Stimulated activated CD4-positive, alpha-beta T cell treated with anti-CD3 and anti-CD28 coated beads, Interleukin-4, amount 100 ng/mL, for 24 hours (primary cell): ENCODE measurements around the gene TCEA3.

Experiments
- DNase-seq: peaks from one replicate; pipeline ENCODE4 v3.0.0-alpha.2; 2020

Gene TCEA3

DNA sequence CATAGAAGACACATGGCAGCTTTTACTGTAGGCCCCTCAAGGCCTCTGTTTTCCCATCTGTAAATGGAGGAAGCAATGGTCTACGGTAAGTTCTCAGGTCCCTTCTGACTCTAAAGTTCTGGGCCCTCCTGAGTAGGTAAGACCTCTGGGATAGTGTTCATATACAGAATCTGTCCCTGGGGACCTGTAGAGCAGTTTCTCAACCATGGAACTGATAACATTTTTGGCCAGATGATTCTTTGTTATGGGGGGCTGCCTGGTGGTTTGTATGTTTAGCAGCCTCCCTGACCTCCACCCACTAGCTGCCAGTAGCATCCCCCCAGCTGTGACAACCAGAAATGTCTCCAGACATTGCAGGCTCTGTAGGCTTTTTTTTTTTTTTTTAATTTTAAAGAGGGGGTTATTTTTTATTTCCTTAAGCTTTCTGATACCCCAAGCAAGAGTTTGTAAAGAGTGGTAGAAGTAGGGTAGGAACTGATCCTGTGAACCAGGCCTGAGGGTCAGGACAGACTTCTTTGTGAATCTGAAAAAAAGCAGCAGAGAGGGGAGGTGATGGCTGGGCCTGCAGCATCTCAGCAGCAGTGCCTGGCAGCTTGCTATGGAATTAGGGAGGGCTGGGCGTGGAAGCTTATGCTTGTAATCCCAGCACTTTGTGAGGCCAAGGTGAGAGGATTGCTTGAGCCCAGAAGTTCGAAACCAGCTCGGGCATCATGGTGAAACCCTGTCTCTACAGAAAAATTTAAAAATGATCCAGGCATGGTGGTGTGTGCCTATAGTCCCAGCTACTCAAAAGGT, 20.2 kb upstream of the TCEA3 start:
- no peak for DNase-seq

DNA sequence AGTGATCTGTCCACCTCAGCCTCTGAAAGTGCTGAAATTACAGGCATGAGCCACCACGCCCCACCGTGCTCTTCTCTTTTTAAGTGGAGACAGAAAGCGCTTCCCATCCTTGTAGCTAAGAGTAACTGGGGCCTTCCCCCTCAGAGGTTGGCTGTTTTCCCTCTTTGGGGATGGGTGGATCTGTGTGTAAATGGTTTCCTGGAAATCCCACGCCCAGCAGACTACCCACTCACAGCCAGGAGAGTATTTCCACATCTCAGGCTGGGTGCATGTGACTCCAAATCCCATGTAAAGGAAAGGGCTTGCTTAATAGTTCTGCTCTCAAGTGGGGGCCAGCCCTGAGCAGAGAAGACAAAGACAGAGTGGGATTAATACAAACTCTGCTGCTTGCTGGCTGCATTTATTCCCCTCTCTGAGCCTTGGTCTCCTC, 19.6 kb upstream of the TCEA3 start:
- no peak for DNase-seq

DNA sequence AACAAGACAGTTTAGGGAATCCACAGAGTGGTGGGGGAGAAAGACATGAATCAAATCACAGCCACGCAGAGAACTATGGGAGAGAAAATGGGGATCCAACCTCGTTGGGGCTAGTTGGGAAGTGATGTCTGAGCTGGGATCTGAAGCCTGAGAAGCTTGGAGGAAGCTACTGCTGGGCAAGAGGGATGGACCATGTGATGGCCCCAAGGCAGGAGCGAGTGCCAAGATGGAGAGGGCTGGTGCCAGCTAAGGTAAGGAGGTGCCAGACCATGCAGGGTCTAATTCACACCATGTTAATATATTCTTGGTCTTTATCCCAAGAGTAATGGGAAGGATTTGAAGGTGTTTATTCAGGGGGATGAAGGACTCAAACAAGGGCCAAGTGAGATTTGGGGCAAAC, 18.2 kb upstream of the TCEA3 start:
- no peak for DNase-seq

DNA sequence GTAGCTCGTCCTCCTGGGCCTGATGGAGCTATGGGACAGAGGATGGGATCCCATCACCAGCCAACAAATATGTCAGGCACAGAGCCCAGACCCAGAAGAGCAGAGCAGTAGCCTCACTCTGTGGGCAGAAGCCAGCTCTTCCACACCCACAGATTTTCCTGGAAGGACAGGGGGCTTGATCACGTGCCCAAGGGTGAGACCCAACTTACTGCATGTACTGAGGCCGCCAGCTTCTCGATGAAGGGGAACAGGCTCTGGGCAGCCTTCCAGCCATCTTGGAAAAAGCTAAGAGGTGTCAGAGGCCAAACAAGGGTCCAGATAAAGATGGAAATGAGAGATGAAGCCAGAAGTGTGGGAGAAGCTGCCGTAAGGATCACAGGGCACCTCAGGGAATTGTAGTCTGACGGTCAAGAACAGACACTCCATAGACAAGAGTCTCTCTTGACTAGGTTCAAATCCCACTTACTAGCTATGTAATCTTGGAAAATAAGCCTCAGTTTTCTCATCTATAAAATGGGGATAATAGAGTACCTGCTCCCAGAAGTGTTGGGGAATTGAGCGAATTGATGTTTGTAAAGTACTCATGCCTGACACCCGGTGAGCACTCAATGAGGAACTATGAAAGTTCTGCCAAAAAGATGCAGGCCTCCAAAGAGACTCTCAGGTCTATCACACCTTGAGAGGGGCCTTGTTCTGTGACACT, 17.0 kb upstream of the TCEA3 start:
- DNase-seq, result no peak

DNA sequence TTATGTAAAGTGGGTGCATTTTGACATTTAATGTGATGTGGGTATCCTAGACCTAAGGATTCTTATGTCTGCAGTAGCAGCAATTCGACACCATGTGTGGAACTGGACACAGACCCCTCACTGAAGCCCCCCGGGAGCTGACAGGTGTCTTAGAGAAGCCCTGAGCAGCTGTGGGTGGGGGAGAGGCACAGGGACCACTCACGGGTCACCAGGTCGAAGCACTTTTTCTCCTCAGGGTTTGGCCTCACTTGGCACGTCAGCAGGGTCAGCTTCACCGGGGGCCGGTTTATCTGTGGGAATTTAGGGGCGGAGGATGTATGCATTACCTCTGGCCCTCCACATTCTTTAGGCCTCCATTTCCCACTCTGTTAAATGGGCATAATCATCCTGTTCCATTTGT, 14.0 kb upstream of the TCEA3 start:
- DNase-seq, result no peak

DNA sequence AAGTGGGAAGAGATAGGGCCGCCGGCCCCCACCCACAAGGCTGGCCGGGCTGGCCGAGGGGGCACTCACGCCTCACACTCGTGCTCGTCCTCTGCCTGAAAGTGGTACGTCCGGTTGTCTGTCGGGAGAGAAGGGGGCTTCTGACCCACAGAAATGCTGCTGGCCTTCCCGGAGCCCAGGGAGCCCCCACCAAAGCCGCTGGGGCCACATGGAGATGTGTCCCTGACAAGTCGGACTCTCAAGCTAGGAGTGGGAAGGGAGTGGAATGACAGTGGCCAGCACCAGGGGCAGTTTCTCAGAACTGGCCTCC, 12.8 kb upstream of the TCEA3 start:
- no peak for DNase-seq

DNA sequence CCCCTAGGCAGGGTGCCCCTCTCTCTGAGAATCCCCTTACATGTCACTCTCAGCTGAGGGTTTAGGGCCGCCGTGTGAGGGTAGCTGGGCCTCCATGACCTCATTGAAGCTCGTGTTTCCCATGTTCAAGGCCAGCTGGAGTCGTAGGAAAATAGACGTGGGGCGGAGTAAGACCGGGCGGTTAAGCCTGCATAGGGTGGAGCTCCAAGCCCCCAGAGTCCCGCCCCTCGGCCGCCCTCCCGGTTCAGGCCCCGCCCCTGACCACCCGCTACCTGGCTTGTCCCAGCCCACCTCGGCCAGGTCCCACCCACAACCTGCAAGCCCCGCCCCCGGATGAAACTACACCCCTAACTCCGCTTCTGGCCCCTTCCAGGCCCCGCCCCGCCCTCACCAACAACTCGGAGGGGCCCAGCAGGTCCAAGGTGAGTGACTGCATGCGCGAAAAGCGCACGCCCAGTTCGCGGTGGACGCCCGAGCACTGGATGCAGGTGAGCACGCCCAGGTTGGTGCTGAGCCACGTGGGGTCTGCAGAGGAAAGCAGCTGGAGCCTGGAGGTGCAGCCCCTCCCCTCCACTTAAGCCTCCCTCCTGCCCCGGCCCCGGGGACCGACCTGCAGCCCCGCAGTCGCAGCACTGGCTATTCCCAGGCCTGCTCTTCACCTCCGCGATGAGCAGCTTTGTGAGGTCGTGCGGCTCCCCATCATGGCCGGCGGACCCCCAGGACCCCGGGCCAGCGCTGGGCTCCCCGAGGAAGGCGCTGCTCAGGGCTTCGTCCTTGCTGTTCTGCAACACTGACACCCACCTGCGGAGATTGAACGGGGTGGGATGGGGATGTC, 12.2 kb upstream of the TCEA3 start:
- peak; percentile 9 for DNase-seq

DNA sequence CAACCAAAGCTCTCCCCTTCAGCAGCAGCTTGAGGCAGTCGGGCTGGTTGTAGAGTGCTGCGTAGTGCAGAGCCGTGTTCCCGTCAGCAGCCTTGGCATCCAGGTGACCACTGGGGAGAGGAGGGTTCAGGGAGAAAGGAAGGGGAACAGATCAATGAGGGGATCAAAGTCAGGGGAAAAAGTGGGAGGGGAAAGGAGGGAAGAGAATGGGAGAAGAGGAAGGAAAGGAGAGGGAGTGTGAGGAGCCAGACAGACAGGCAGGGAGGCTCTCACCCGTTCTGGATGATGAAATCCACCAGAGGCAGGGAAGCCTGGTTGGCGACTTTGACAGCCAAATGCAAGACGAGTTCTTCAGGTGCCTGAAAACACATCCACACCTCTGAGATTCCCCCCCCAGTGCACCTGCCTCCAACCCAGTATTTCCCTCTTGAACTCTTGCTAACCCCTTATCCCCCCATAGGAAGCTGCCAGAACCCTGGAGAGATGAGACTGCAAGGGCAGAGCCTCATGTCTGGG, 9.8 kb upstream of the TCEA3 start:
- DNase-seq, result no peak

DNA sequence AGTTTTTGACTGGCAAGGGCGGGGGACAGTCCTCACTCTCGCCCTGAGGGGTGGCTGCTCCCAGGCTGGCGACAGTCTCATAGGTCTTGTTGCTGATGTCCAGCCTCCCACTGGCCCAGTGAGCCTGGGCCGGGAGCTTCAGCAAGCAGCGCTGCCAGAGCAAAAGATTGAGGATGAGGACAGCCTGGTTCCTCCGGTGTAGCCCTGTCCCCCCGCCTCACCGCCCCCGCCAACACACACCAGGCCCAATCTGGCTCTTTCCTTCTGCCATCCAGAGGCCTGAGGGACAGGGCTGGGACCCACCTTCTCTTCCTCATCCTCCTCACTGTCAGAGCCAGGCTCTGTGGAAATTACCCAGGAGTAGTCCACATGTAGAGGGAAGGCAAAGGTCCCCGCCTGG, 8.6 kb upstream of the TCEA3 start:
- no peak for DNase-seq

DNA sequence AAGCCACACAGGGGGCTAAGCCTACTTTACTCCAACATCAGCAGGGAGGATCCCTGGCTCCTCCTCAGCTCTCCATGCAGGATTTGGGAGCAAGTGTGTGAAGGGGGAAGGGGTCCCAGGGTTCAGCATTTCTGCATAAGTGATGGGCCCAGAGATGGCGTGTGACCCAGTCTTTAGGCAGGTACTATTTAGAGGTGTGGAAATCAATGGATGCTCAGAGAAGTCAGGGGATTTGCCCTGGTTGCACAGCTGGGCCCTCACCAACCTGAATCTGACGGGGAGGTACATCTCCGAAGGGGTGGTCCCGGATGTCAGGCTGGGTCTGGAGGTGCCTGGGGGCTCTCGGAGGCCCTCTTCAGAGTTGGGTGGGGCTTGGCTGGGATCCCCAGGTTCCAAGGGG, 6.9 kb upstream of the TCEA3 start:
- no peak for DNase-seq

DNA sequence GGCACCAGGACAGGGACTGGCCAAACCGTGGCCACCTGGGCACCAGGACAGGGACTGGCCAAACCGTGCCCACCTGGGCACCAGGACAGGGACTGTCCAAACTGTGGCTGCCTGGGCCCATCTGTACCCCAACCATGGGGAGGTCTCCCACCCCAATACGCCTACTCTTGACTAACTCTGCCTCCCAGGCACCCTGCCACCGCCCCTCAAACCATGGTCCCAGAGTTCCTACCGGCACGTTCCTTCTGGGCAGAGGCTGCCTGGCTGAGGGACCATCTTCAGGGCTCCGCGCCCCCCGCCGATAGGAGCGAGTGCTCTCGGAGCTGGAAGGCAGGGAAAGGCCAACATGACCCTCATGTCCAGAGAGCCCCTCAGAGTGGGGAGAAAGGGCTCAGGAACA, 6.3 kb upstream of the TCEA3 start:
- no peak for DNase-seq

DNA sequence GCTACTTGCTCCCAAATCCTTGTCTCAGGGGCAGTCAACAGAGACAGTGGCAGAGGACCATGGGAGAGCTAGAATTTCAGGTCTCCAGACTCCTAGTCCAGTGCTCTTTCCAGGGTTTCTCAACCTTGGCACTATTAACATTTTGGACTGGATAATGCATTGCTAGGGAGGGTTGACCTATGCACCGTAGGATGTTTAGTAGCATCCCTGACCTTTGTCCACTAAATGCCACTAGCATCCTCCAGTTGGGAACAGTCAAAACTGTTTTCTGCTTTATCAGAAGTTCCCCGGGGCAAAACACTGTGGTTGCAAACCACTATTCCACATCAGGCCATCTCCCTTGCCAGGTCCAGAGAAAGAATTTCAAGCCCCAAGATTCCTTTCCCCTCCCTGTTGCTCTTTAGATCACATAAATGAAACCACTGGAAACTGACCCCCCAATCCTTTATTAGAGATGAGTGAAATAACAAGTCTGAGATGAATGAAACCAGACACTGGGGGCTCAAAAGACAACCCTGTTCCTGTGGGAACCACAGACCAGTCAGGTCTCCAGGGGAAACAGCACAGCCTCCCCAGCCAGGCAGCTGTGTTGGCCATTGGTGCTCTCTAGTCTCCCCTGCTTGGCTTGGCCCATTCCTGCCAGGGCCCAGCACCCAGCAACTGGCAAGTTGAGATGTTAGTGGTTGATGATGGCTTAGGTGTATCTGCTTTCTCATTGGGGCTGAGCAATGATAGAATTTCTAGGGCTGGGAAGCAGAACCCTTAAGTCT, 3.8 kb upstream of the TCEA3 start:
- DNase-seq, result no peak

DNA sequence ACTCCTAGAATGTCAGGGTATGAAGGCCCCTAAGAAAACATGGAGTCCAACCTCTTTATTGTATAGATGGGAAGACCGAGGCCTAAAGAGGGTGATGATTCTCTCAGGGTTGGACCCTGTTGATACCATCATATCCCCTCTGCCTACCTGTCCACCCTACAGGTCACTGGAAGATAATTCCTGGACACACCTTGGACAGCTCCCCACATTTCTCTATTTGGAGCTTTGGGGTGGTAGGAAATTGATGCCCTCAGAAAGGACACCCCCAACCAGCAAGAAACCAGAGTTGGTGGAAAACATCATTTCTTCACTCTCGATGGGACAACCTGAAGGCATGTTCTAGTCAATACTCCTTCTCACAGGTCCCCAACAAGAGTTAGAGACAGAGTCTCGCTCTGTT, 3.0 kb upstream of the TCEA3 start:
- DNase-seq, result no peak

DNA sequence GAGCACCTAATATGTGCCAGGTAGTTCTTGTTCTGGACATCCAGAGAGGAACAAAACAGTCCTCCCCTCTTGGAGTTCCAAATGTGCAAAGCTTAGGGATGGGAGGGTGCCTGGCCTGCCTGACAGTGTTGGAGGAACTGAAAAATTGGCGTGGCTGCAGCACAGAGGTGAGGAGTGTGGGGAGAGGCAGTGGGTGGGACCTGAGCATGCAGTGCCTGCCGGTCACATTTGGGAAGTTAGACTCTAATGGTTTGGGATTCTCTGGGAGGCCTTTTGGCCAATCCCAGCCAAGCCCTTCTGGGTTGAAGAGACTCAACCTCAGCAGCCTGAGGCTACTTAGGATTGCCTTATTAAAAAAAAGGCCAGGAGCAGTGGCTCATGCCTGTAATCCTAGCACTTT, 2.3 kb upstream of the TCEA3 start:
- no peak for DNase-seq

DNA sequence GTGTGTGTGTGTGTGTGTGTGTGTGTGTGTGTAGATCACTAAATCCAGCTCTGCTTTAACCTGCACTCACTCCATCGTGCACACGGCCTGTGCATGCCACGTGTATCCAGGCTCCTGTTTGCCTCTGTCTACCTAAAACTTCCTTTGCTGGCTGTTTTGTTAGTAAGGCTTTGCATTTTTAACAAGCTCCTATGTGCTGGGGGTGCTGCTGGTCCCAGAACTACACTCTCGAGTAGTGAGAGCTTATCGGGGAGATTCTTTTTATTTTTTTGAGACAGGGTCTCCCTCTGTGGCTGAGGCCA, 596 bp upstream of the TCEA3 start:
- DNase-seq, result no peak

DNA sequence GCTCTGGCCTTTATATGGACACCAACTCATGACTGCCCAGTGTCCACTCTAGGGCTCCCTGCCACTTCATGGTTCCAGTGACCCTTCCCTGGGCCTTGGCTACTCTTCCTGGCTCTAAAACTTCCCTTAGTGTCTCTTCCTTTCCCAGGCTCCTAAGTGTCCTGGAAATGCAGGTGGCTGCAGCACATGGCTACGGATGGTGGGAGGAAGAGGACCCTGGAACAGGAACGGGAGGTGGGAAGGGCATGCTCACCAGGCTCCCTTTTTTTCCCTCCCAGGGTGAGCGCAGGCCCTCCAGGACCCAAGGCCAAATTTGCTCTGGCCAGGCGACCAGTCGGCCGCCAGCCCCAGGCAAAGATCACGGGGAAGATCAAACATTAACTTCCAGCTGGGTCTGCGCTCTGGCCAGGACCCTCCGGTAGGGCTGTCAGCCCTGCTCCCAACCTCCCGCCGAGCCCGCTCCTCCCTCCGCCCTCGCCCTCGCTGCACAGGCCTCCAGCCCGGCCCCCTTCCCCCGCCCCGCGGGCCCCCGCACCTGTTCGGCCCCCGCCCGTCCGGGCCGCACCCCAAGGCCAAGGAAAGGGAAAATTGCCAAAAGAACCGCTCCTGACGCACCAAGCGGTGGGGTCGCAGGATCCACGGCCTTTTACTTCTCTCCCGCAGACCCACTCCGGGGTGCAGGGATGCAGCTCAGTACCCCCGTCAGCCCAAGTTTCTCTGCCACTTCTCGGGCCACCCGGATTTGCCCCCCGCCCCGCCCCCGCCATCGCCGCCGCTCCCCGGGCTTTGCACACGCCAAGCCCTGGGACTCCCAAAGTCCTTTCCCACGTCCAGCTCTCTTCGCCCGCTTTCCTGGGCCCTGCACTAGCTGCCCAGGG, 894 bp downstream of the TCEA3 start:
- peak; percentile 11 for DNase-seq

DNA sequence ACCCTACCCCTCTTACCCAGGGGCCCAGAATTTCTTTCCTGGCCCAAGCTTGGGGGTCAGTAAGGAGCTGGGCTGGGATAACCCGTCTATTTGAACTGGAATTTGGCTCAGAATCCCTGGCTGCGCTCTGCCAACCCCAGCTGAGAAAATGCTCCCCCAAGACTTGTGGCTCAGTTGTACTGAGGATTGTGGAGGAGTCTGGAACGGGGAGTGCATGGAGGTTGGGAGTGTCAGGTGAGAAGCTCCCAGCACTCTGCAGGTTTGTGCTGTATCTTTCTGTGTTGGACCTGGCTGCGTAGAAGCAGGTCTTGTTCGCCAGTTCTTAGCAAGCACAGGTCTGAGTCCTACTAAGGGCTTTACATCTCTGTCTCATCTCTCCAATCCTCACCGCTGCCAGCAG, 1.6 kb downstream of the TCEA3 start:
- DNase-seq, result no peak

DNA sequence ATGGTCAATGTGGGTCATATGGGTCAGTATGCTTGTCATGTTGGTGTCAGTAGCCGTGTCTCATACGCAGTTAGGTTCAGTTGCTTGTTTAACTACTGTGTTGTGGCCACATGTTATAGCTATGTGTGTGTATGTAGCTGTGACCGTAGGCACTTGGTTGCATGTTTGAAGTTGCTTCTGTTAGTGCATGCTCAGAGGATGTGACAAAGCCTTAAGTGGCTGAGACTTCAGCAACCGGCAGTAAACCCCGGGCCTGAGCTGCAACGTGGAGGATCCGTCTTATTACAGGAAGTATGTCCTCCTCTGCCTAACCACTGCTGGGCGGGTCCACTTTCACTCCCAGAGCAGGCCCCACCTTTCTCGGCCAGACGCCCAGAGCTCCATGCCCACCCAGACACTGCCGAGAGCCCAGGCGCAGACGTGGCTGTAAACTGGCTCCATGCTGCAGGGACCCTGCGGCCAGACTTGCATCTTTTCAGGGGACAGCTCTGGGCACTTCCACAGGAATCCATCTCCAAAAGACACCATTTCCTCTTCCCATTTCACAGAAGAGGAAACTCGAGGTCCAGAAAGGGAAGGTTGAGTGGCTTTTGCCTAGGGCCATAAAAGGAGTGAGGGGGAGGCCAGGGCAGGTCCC, 2.2 kb downstream of the TCEA3 start:
- DNase-seq, result peak; percentile 37

DNA sequence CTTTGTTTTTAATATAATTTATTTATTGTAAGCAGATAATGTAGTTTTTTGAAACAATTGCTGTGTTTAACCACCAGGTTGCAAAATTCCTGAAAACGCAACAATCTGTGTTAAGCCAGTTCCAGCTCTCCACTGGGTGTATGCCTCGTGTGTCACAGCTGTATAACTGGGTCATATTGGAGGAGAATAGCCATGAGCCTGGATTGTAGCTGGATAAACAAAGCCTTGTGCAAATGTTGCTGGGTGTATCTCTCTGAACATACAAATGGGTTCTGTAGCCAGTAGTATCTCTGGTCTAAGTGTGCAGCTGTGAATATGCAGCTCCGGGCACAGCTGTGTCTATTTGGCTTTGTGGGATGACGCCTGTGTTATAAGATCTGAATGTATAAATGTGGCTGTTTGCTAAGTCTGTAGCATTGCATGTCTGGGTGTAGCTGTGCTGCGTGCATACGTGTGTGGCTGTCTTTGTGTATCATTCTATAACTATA, 2.8 kb downstream of the TCEA3 start:
- DNase-seq, result no peak

DNA sequence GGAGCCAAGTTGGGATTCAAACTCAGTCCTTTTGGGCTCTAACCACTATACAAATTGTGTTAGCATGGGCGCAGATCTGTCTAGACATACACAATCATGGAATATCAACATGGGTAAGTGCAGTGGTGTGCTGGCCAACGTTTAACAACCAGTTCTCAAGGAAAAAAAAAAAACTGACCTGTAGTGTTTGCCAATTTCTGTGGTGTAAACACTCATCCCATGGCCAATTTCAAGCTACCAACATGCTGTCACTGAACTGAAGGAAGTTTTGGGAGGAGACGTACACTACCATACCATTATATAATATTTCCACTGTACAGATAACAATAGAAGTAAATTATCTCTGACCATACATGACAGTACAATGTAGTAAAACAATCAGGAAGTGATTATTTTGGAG, 3.2 kb downstream of the TCEA3 start:
- no peak for DNase-seq

DNA sequence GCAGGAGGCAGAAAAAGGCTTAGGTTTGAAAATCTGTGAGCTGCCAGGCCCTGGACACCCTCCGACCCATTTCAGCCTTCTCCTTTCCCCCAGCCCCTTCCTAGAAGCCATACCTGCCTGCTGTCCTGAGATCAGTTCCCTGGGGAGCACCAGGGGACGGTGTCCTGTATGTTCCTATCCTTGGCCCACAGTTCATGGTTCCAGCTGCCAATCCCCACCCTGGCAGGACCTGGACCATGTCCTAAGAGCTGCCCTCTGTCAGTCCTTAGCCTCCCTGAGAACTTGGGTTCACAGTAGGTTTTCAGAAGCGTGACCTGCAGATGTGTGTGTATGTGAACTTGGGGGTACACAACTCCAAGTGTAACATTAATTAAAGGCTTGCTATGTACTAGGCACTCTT, 3.8 kb downstream of the TCEA3 start:
- no peak for DNase-seq
